NCI-H2107 treated with DMSO at 0.1 percent for 48 hours (cell line): ENCODE measurements around the gene MIDN.

ENCODE experiments used
- DNase-seq: peaks from one replicate; lab custom pipeline; 2025; ENCODE audit not compliant: unreplicated experiment; lab: John Stamatoyannopoulos, UW

Gene MIDN

DNA sequence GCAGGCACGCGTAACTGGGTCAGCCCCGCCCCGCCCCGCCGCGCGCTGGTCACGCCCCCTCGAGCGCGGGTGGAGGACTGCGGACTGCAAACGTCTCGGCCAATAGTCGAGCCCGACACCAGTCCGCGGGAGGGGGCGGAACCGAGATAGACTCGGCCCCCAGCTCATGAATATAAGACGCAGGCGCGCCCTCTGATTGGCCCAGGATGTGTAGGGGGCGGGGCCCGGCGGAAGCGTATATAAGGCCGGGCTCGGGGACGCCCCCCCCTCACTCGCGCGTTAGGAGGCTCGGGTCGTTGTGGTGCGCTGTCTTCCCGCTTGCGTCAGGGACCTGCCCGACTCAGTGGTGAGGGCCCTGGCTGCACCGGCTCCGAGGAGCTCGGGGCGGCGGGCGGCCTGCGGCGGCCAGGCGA lies 20.7 kb downstream of the MIDN start, which contains the start of gene CIRBP:
Gene CIRBP, plus strand, starts transcription at position 268 of the 413 bp plus-strand sequence. CDS start 1,602 bp downstream, outside the sequence.
- peak; percentile 88 for DNase-seq

- DNase-seq, result peak; percentile 35
Observed at GRCh38 chr19:1269478-1270212, 21.3 kb downstream of the MIDN start.

DNA sequence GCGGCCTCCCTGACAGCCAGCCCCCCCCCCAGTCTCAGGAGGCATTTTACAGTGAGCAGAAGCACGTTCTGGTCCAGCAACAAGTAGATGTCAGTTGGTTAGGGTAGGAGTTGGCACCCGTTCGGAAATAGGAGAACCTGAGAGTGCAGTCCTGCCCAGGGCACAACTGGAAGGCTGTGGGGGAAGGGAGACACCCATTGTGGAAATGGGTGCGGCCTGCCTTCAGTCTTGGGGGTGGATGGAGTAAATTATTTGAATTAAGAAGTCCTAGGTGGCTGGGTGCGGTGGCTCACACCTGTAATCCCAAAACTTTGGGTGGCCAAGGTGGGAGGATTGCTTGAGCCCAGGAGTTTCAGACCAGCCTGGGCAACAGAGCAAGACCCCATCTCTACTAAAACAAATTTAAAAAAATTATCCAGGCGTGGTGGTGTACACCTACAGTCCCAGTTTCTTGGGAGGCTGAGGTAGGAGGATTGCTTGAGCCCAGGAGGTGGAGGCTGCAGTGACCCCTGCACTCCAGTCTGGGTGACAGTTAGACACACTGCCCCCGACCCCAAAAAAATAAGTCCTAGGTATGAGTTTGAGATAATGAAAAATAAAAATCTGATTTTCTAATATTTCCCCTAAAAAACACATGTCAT lies 21.9 kb downstream of the MIDN start:
- DNase-seq, result no peak

DNA sequence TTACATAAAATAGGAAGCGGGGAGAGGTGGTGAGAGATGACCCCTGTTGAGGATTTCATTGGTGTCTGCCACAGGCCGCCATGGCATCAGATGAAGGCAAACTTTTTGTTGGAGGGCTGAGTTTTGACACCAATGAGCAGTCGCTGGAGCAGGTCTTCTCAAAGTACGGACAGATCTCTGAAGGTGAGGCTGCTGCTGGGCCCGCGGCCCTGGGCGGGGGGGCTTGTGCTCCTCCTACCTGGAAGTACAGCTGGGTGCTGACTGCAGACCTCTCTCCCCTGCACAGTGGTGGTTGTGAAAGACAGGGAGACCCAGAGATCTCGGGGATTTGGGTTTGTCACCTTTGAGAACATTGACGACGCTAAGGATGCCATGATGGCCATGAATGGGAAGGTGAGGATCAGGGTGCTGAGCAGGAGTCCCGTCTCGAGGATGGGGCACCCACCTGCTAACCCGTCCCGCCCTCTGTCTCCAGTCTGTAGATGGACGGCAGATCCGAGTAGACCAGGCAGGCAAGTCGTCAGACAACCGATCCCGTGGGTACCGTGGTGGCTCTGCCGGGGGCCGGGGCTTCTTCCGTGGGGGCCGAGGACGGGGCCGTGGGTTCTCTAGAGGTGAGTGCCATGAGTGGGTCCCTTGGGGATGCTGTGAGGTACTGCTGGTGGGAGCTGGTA lies 22.6 kb downstream of the MIDN start:
- DNase-seq, result no peak

GRCh38 chr19:1271528-1272422 lies 23.4 kb downstream of the MIDN start:
- DNase-seq, result no peak

DNA sequence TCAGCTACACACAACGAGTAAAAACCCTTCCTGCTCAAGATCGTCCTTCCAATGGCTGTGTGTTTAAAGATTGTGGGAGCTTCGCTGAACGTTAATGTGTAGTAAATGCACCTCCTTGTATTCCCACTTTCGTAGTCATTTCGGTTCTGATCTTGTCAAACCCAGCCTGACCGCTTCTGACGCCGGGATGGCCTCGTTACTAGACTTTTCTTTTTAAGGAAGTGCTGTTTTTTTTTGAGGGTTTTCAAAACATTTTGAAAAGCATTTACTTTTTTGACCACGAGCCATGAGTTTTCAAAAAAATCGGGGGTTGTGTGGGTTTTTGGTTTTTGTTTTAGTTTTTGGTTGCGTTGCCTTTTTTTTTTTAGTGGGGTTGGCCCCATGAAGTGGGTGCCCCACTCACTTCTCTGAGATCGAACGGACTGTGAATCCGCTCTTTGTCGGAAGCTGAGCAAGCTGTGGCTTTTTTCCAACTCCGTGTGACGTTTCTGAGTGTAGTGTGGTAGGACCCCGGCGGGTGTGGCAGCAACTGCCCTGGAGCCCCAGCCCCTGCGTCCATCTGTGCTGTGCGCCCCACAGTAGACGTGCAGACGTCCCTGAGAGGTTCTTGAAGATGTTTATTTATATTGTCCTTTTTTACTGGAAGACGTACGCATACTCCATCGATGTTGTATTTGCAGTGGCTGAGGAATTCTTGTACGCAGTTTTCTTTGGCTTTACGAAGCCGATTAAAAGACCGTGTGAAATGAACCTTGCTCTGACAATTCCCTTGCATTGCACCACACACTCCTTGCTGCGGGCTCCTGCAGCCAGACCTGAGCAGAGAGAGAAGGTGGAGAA lies 24.3 kb downstream of the MIDN start:
- no peak for DNase-seq

DNA sequence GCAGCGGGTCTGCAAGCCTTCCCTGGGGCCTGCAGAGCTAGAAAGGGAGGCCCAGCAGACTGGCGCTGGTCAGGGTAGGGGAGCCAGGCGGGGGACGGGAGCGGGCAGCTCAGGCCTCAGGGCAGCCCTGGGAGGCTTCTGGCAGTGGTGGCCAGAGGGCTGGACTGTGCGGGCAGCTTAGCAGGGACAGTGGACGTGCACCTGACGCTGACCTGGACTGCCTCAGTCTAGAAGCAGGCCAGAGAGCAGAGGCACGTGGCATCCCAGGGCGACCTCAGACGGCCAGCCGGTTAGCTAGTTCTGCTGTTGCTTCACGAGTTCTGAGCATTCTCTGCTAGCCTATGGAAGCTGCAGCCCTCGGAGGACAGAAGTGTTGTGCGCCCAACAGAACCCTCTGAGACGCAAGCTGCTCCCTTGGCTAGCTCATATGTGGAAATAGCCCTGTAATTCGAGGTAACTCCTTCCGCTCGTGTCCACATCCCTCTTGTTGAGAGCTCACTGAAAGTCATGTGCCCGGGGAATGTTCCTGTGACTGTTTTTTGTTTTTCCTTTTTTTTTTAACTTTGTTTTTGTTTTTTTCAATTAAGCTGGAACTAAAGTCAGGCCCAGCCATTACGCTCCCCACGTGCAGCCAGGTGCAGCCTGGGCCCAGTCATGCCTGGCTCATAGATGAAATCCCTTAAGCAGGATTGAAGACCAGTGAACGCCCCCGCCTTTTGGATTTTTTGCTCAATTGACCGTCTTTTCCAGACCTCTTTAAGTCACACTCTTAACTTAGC lies 25.1 kb downstream of the MIDN start:
- no peak for DNase-seq

- no peak for DNase-seq
Observed at GRCh38 chr19:1274081-1274851, 25.9 kb downstream of the MIDN start.

DNA sequence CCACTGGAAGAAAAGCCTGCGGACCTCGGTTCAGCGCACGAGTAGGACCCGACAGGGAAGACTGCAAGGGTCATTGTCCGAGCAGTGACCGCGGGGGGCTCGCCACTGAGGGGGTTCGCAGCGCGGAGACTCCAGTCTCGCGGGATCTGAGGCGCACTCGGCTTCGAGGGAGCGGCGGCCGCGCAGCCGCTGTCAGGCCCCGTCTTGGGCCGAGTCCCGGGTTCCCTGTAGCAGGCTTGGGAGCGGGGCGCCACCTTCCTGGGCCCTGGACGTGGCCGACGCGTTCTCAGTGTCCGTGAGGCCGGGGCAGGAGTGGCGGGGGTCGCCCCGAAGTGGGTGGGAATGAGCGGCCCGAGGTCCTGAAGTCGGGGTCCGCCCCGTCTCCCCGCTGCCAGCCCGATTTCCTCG lies 26.5 kb downstream of the MIDN start:
- DNase-seq, result no peak

- DNase-seq, result peak; percentile 74
Observed at GRCh38 chr19:1275260-1275975, 27.0 kb downstream of the MIDN start, which contains the start of gene FAM174C. TSS of gene FAM174C (plus strand) at chr19:1275530. CDS start at chr19:1275550, 20 bp downstream.

DNA sequence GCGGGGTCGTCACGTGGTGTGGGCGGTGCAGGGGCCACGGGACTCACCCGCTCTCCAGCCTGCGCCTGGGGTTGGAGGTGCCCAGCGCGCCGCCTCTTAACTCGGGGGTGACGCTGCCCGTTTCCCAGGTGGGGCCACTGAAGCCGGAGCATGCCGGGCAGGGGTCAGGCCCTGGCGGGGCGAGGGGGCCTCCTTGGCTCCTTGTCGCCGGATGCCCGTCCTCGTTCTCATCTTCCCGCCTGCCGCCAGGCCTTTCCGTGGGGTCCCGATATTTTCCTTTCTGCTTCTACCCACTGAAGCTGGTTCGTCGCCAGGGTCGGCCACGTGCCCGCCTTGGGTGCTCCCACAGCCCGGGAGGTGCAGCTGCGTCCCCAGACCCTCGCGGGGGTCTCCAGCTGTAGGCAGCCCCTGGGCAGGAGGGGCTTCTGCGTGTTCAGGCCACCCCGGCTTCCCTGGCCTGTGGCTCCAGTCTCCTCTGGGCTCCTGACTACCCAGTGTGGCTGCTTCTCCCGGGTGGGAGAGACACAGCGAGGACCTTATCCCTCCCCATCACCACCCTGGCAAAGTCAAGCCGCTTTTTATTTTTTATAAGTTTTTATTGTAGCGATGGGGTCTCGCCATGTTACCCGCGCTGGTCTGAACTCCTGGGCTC lies 27.7 kb downstream of the MIDN start:
- no peak for DNase-seq

- no peak for DNase-seq
Observed at GRCh38 chr19:1276628-1277022, 28.2 kb downstream of the MIDN start.

- no peak for DNase-seq
Observed at GRCh38 chr19:1277061-1277460, 28.7 kb downstream of the MIDN start.

- no peak for DNase-seq
Observed at GRCh38 chr19:1278074-1278473, 29.7 kb downstream of the MIDN start.

GRCh38 chr19:1278713-1279660 lies 30.6 kb downstream of the MIDN start:
- DNase-seq, result no peak

GRCh38 chr19:1279782-1280341 lies 31.5 kb downstream of the MIDN start:
- DNase-seq, result peak; percentile 51
